ENCODE data around the gene FXYD5. TPM values are rescaled to one million over a fixed set of nuclear protein-coding genes. Genes with fewer than 3 reads are reported as not detected.

Gene FXYD5
- total RNA-seq, 1 donor from 2014 or later, result 144 TPM

- DNase-seq (ENCODE audit: extremely low spot score in 2 of 2), result no peak
- no peaks in the 10 kb centered on the region for H3K36me3 ChIP-seq
- intact Hi-C loops (cut with DNase I), result loop anchor here (5.0 kb wide), 2 partner anchors 67 to 123 kb away; partner anchors contain the start of gene USF2
- H3K27me3 ChIP-seq, result no peaks in the 10 kb centered on the region
- peaks cover 47% of the 10 kb centered on the region for H3K4me1 ChIP-seq
- TF ChIP-seq POLR2A (IDR thresholded peaks at IDR 0.05) (no peak), CTCF (IDR thresholded peaks at IDR 0.05) (no peak), POLR2AphosphoS5 (IDR thresholded peaks at IDR 0.05; ENCODE audit: insufficient read depth in 1 of 2, low read depth in 1 of 2) (no peak)
- no peak overlapping the region for H3K27ac ChIP-seq
- H3K4me3 ChIP-seq, result no peak overlapping the region
- H3K9me3 ChIP-seq, result no peaks in the 10 kb centered on the region
Observed at GRCh38 chr19:35144259-35144599, 10.3 kb upstream of the FXYD5 start.

- TF ChIP-seq CTCF (IDR thresholded peaks at IDR 0.05) (no peak), POLR2AphosphoS5 (IDR thresholded peaks at IDR 0.05; ENCODE audit: insufficient read depth in 1 of 2, low read depth in 1 of 2) (no peak), POLR2A (IDR thresholded peaks at IDR 0.05) (no peak)
- Histone ChIP-seq H3K27ac (no peak overlapping the region), H3K4me1 (peaks cover 43% of the 10 kb centered on the region), H3K4me3 (no peak overlapping the region), H3K36me3 (no peaks in the 10 kb centered on the region), H3K9me3 (no peaks in the 10 kb centered on the region), H3K27me3 (no peaks in the 10 kb centered on the region)
- no peak for DNase-seq (ENCODE audit: extremely low spot score in 2 of 2)
- intact Hi-C loops (cut with DNase I), result loop anchor here (5.0 kb wide), 2 partner anchors 68 to 122 kb away; partner anchors contain the start of gene USF2
Observed at GRCh38 chr19:35144600-35145436, 9.7 kb upstream of the FXYD5 start.

GRCh38 chr19:35146746-35147459 lies 7.6 kb upstream of the FXYD5 start:
- Histone ChIP-seq H3K36me3 (no peaks in the 10 kb centered on the region), H3K27ac (no peak overlapping the region), H3K9me3 (no peaks in the 10 kb centered on the region), H3K27me3 (no peaks in the 10 kb centered on the region), H3K4me1 (peaks cover 29% of the 10 kb centered on the region), H3K4me3 (no peak overlapping the region)
- intact Hi-C loops (cut with DNase I), result no loop called here
- no peak for DNase-seq (ENCODE audit: extremely low spot score in 2 of 2)
- TF ChIP-seq POLR2AphosphoS5 (IDR thresholded peaks at IDR 0.05; ENCODE audit: insufficient read depth in 1 of 2, low read depth in 1 of 2), result no peak
- TF ChIP-seq POLR2A (IDR thresholded peaks at IDR 0.05), result no peak
- TF ChIP-seq CTCF (IDR thresholded peaks at IDR 0.05), result no peak

GRCh38 chr19:35149463-35149862 lies 5.1 kb upstream of the FXYD5 start:
- intact Hi-C loops (cut with DNase I), result no loop called here
- Histone ChIP-seq H3K4me3 (no peak overlapping the region), H3K36me3 (no peaks in the 10 kb centered on the region), H3K4me1 (peaks cover 21% of the 10 kb centered on the region), H3K9me3 (no peaks in the 10 kb centered on the region), H3K27ac (no peak overlapping the region), H3K27me3 (no peaks in the 10 kb centered on the region)
- TF ChIP-seq CTCF (IDR thresholded peaks at IDR 0.05) (no peak), POLR2AphosphoS5 (IDR thresholded peaks at IDR 0.05; ENCODE audit: insufficient read depth in 1 of 2, low read depth in 1 of 2) (no peak), POLR2A (IDR thresholded peaks at IDR 0.05) (no peak)
- DNase-seq (ENCODE audit: extremely low spot score in 2 of 2), result no peak

GRCh38 chr19:35150445-35150844 lies 4.1 kb upstream of the FXYD5 start:
- TF ChIP-seq POLR2A (IDR thresholded peaks at IDR 0.05) (no peak), CTCF (IDR thresholded peaks at IDR 0.05) (no peak), POLR2AphosphoS5 (IDR thresholded peaks at IDR 0.05; ENCODE audit: insufficient read depth in 1 of 2, low read depth in 1 of 2) (no peak)

More at GRCh38 chr19:35150445-35150844, 4.1 kb upstream of the FXYD5 start:
- H3K4me3 ChIP-seq, result no peak overlapping the region
- DNase-seq (ENCODE audit: extremely low spot score in 2 of 2), result no peak
- H3K27ac ChIP-seq, result no peak overlapping the region
- H3K27me3 ChIP-seq, result no peaks in the 10 kb centered on the region
- intact Hi-C loops (cut with DNase I), result no loop called here
- no peaks in the 10 kb centered on the region for H3K36me3 ChIP-seq
- H3K9me3 ChIP-seq, result no peaks in the 10 kb centered on the region
- H3K4me1 ChIP-seq, result peaks cover 22% of the 10 kb centered on the region
